ENCODE data around the gene FGA.

- TF ChIP-seq, protein P1, sequence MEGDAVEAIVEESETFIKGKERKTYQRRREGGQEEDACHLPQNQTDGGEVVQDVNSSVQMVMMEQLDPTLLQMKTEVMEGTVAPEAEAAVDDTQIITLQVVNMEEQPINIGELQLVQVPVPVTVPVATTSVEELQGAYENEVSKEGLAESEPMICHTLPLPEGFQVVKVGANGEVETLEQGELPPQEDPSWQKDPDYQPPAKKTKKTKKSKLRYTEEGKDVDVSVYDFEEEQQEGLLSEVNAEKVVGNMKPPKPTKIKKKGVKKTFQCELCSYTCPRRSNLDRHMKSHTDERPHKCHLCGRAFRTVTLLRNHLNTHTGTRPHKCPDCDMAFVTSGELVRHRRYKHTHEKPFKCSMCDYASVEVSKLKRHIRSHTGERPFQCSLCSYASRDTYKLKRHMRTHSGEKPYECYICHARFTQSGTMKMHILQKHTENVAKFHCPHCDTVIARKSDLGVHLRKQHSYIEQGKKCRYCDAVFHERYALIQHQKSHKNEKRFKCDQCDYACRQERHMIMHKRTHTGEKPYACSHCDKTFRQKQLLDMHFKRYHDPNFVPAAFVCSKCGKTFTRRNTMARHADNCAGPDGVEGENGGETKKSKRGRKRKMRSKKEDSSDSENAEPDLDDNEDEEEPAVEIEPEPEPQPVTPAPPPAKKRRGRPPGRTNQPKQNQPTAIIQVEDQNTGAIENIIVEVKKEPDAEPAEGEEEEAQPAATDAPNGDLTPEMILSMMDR (conservative IDR thresholded peaks at IDR 0.05; ENCODE audit: low read depth, low read length): no peak
- TF ChIP-seq EZH2 (IDR thresholded peaks at IDR 0.05; ENCODE audit: low read length, unreplicated experiment): no peak
These were observed 30.1 kb downstream of the FGA start for GRCh38 chr4:154560419-154560801.

Data from PC-3 (cell line).